CD14-positive monocyte (primary cell): ENCODE data around the gene SETD4. TPM values are rescaled to one million over a fixed set of nuclear protein-coding genes. Genes with fewer than 3 reads are reported as not detected.

Experiments
- DNase-seq, 3 donors: peaks; one replicate each; pipeline ENCODE4 v3.0.0-alpha.2; 2011 to 2022
- H2AFZ ChIP-seq: 2 replicates; pipeline ENCODE4 v1.6.0; 2012; ENCODE audit warnings: mild to moderate bottlenecking, low read depth, low read length, inconsistent platforms; ENCODE audit not compliant: insufficient read depth, poor library complexity, severe bottlenecking
- H3K27ac ChIP-seq, 2 donors: 1 replicate in 1 of 2; 2 replicates in 1 of 2; pipeline ENCODE4 v1.5.1; 2012 to 2013; ENCODE audit warnings: low read length in 2 of 2, control low read depth in 1 of 2, inconsistent platforms in 1 of 2, low read depth in 1 of 2, mild to moderate bottlenecking in 1 of 2
- H3K27me3 ChIP-seq, 2 donors: one replicate each; pipeline versions ENCODE4 v1.6.0 to v1.6.1; 2011 to 2013; ENCODE audit warnings: low read length in 2 of 2; ENCODE audit not compliant: control insufficient read depth in 2 of 2, insufficient read depth in 2 of 2
- H3K36me3 ChIP-seq, 2 donors: replicated peaks in 1 of 2; 1 replicate in 1 of 2; 2 replicates in 1 of 2; pipeline versions ENCODE4 v1.5.1 to v1.6.1; 2012 to 2013; ENCODE audit warnings: low read length in 2 of 2, control low read depth in 1 of 2, inconsistent platforms in 1 of 2, mild to moderate bottlenecking in 1 of 2; ENCODE audit not compliant: insufficient read depth in 2 of 2, control insufficient read depth in 1 of 2
- H3K4me1 ChIP-seq, 2 donors: 1 replicate in 1 of 2; 2 replicates in 1 of 2; pipeline versions ENCODE4 v1.5.1 to v1.6.1; 2012 to 2013; ENCODE audit warnings: low read length in 2 of 2, control low read depth in 1 of 2, inconsistent platforms in 1 of 2, mild to moderate bottlenecking in 1 of 2, moderate library complexity in 1 of 2; ENCODE audit not compliant: insufficient read depth in 2 of 2, control insufficient read depth in 1 of 2
- H3K4me2 ChIP-seq: replicated peaks from 2 replicates; pipeline ENCODE3; 2012; ENCODE audit warnings: low read length, moderate library complexity, mild to moderate bottlenecking; ENCODE audit not compliant: poor library complexity, severe bottlenecking; ENCODE audit errors: extremely low read depth
- H3K4me3 ChIP-seq, 3 experiments: fragments of 200-600 bp in 1 of 3; sonication (generic) in 1 of 3; replicated peaks in 1 of 3; 1 replicate in 2 of 3; 2 replicates in 1 of 3; pipeline ENCODE4 v1.5.1; 2011 to 2013; ENCODE audit warnings: low read length in 3 of 3, mild to moderate bottlenecking in 3 of 3, control low read depth in 2 of 3, low read depth in 2 of 3, inconsistent platforms in 1 of 3, moderate library complexity in 1 of 3
- H3K79me2 ChIP-seq: 2 replicates; pipeline ENCODE4 v1.6.0; 2012; ENCODE audit warnings: mild to moderate bottlenecking, control low read depth, inconsistent platforms, low read length, moderate library complexity; ENCODE audit not compliant: insufficient read depth
- H3K9ac ChIP-seq: 2 replicates; pipeline ENCODE4 v1.6.0; 2017; ENCODE audit warnings: low read length, mild to moderate bottlenecking; ENCODE audit not compliant: insufficient read depth, poor library complexity, severe bottlenecking
- H3K9me3 ChIP-seq, 2 donors: replicated peaks in 1 of 2; 1 replicate in 1 of 2; 2 replicates in 1 of 2; pipeline versions ENCODE4 v1.5.1 to v1.6.1; 2012 to 2013; ENCODE audit warnings: low read length in 2 of 2, control low read depth in 1 of 2; ENCODE audit not compliant: control insufficient read depth in 1 of 2, insufficient read depth in 1 of 2
- H4K20me1 ChIP-seq: 2 replicates; pipeline ENCODE4 v1.6.0; 2012; ENCODE audit warnings: mild to moderate bottlenecking, low read length, control low read depth, moderate library complexity; ENCODE audit not compliant: insufficient read depth
- H3K27ac Mint-ChIP-seq, 7 donors: one replicate each; pipeline ENCODE4 v1.8.0; 2020; ENCODE audit warnings: mild to moderate bottlenecking in 7 of 7, mixed read lengths in 7 of 7, moderate library complexity in 6 of 7, inconsistent platforms in 2 of 7
- H3K27me3 Mint-ChIP-seq, 3 donors: one replicate each; pipeline ENCODE4 v1.8.0; 2021 to 2022; ENCODE audit warnings: low read depth in 3 of 3, mild to moderate bottlenecking in 3 of 3, mixed read lengths in 3 of 3, moderate library complexity in 3 of 3, inconsistent platforms in 1 of 3
- H3K36me3 Mint-ChIP-seq, 2 donors: one replicate each; pipeline ENCODE4 v1.8.0; 2020; ENCODE audit warnings: mixed read lengths in 2 of 2, inconsistent platforms in 1 of 2, mild to moderate bottlenecking in 1 of 2
- H3K4me1 Mint-ChIP-seq: one replicate; pipeline ENCODE4 v1.8.0; 2020; ENCODE audit warnings: mild to moderate bottlenecking, mixed read lengths
- H3K4me3 Mint-ChIP-seq, 2 donors: one replicate each; pipeline ENCODE4 v1.8.0; 2020; ENCODE audit warnings: mild to moderate bottlenecking in 2 of 2, mixed read lengths in 2 of 2, moderate library complexity in 1 of 2
- H3K9me3 Mint-ChIP-seq, 7 donors: one replicate each; pipeline ENCODE4 v1.8.0; 2020 to 2022; ENCODE audit warnings: mixed read lengths in 7 of 7, mild to moderate bottlenecking in 6 of 7, moderate library complexity in 6 of 7, inconsistent platforms in 2 of 7
- WGBS: methylation state at CpG from one replicate; pipeline ENCODE4 v1.1.5; 2013; ENCODE audit warnings: missing lambda C conversion rate; ENCODE audit not compliant: insufficient coverage; 5-methylcytosine and 5-hydroxymethylcytosine counted together
- intact Hi-C, 2 donors: fragments of 100-400 bp; cut with micrococcal nuclease; formaldehyde crosslinking; loops; one replicate each; pipeline versions ENCODE4 v1.15.0 to v1.15.1; 2023
- polyA plus RNA-seq, 3 donors: library from polyadenylated mRNA; depleted of rRNA in 1 of 3; unstranded in 2 of 3; stranded (reverse) in 1 of 3; fragments of 300-500 nt in 2 of 3; fragments of >200 nt in 1 of 3; fragmentation: Illumina TruSeq in 2 of 3; gene quantifications; 1 replicate in 2 of 3; 2 replicates in 1 of 3; pipeline ENCODE4 v1.2.3, GENCODE V29; 2012 to 2021
- TF ChIP-seq, protein P1 (sequence below): fragments of 200-600 bp; IDR thresholded peaks from one replicate; pipeline ENCODE4 v1.8.0; 2022; ENCODE audit warnings: antibody characterized with exemption, mild to moderate bottlenecking

SETD4 gene
- polyA plus RNA-seq, 3 donors, result 4.1 to 10.8 (median 4.3) TPM

GRCh38 chr21:35990609-35991008 is 69.7 kb downstream of the SETD4 start:
- no peak overlapping the region for H3K9ac ChIP-seq
- H3K79me2 ChIP-seq, result no peaks in the 10 kb centered on the region
- intact Hi-C loops, result no loop called here
- peaks cover 14% of the 10 kb centered on the region for H3K4me1 Mint-ChIP-seq
- H4K20me1 ChIP-seq, result no peaks in the 10 kb centered on the region
- H2AFZ ChIP-seq, result no peak overlapping the region
- H3K27me3 Mint-ChIP-seq, result peaks cover 7 to 31% (median 29%) of the 10 kb centered on the region in 3 donors
- peaks cover 0 to 8% of the 10 kb centered on the region in 2 donors for H3K9me3 ChIP-seq
- TF ChIP-seq, protein P1, sequence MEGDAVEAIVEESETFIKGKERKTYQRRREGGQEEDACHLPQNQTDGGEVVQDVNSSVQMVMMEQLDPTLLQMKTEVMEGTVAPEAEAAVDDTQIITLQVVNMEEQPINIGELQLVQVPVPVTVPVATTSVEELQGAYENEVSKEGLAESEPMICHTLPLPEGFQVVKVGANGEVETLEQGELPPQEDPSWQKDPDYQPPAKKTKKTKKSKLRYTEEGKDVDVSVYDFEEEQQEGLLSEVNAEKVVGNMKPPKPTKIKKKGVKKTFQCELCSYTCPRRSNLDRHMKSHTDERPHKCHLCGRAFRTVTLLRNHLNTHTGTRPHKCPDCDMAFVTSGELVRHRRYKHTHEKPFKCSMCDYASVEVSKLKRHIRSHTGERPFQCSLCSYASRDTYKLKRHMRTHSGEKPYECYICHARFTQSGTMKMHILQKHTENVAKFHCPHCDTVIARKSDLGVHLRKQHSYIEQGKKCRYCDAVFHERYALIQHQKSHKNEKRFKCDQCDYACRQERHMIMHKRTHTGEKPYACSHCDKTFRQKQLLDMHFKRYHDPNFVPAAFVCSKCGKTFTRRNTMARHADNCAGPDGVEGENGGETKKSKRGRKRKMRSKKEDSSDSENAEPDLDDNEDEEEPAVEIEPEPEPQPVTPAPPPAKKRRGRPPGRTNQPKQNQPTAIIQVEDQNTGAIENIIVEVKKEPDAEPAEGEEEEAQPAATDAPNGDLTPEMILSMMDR, result no peak
- H3K27ac ChIP-seq, result no peak overlapping the region
- H3K9me3 Mint-ChIP-seq, result peaks cover 0 to 2% (median 0%) of the 10 kb centered on the region in 7 donors
- H3K27me3 ChIP-seq, result peaks cover 14 to 22% of the 10 kb centered on the region in 2 donors
- H3K4me2 ChIP-seq, result no peak overlapping the region
- no peaks in the 10 kb centered on the region for H3K36me3 Mint-ChIP-seq
- H3K36me3 ChIP-seq, result no peaks in the 10 kb centered on the region
- H3K4me3 ChIP-seq, result no peak overlapping the region
- no peak overlapping the region for H3K4me3 Mint-ChIP-seq
- no peak for DNase-seq
- H3K27ac Mint-ChIP-seq, result no peak overlapping the region
- peaks cover 12 to 14% of the 10 kb centered on the region in 2 donors for H3K4me1 ChIP-seq
- WGBS, result 82% methylated on average over 4 of the region's 9 CpGs

- peaks cover 16 to 22% of the 10 kb centered on the region in 2 donors for H3K27me3 ChIP-seq
- TF ChIP-seq, protein P1, result no peak
- no peak for DNase-seq
- 38% methylated on average over 7 of the region's 10 CpGs for WGBS
- no peak overlapping the region for H3K9ac ChIP-seq
- H4K20me1 ChIP-seq, result no peaks in the 10 kb centered on the region
- H3K36me3 ChIP-seq, result no peaks in the 10 kb centered on the region
- H3K9me3 Mint-ChIP-seq, result peaks cover 0 to 4% (median 0%) of the 10 kb centered on the region in 7 donors
- peaks cover 9 to 39% (median 30%) of the 10 kb centered on the region in 3 donors for H3K27me3 Mint-ChIP-seq
- no peak overlapping the region for H2AFZ ChIP-seq
- no peak overlapping the region for H3K27ac ChIP-seq
- H3K4me1 Mint-ChIP-seq, result peaks cover 14% of the 10 kb centered on the region
- no peaks in the 10 kb centered on the region for H3K79me2 ChIP-seq
- H3K4me3 Mint-ChIP-seq, result peak overlapping the region in 1 of 2 donors; percentile 31
- intact Hi-C loops, result no loop called here
- peak overlapping the region; percentile 33 for H3K4me2 ChIP-seq
- no peak overlapping the region for H3K4me3 ChIP-seq
- H3K27ac Mint-ChIP-seq, result no peak overlapping the region
- no peaks in the 10 kb centered on the region for H3K36me3 Mint-ChIP-seq
- H3K9me3 ChIP-seq, result peaks cover 0 to 4% of the 10 kb centered on the region in 2 donors
- peaks cover 12 to 14% of the 10 kb centered on the region in 2 donors for H3K4me1 ChIP-seq
Observed at GRCh38 chr21:35989138-35989735, 71.1 kb downstream of the SETD4 start.
